Mesodermal cell (in vitro differentiated cells): Measurements from ENCODE around the gene TBL1X.

ENCODE experiments used
- H3K27ac ChIP-seq: 2 replicates; pipeline ENCODE4 v1.7.0; 2013; ENCODE audit warnings: mild to moderate bottlenecking, low read depth, low read length, moderate library complexity; ENCODE audit not compliant: severe bottlenecking
- H3K36me3 ChIP-seq: 2 replicates; pipeline ENCODE4 v1.7.1; 2013; ENCODE audit warnings: mild to moderate bottlenecking, low read length, moderate library complexity; ENCODE audit not compliant: control insufficient read depth, insufficient read depth
- H3K4me1 ChIP-seq: one replicate; pipeline ENCODE4 v1.7.1; 2013; ENCODE audit warnings: mild to moderate bottlenecking, low read length; ENCODE audit not compliant: insufficient read depth, control insufficient read depth, poor library complexity, severe bottlenecking
- H3K4me3 ChIP-seq: 2 replicates; pipeline ENCODE4 v1.7.0; 2013; ENCODE audit warnings: low read length, control low read depth, mild to moderate bottlenecking; ENCODE audit not compliant: insufficient read depth, poor library complexity, severe bottlenecking; ENCODE audit errors: extremely low read depth
- H3K9me3 ChIP-seq: 2 replicates; pipeline ENCODE4 v1.7.1; 2013; ENCODE audit warnings: mild to moderate bottlenecking, low read length, moderate library complexity; ENCODE audit not compliant: control insufficient read depth
- WGBS, 2 experiments: methylation state at CpG; one replicate each; pipeline ENCODE4 v1.1.5; 2013; ENCODE audit warnings: missing lambda C conversion rate in 2 of 2; ENCODE audit not compliant: insufficient coverage in 2 of 2; 5-methylcytosine and 5-hydroxymethylcytosine counted together

TBL1X gene

GRCh38 chrX:9643807-9644206, 178.9 kb downstream of the TBL1X start:
- H3K4me1 ChIP-seq = no peaks in the 10 kb centered on the region
- H3K36me3 ChIP-seq = no peaks in the 10 kb centered on the region
- no peaks in the 10 kb centered on the region for H3K9me3 ChIP-seq
- 90% methylated on average over 2 of the region's 4 CpGs; no CpG with 5 or more reads in 1 of the 2 experiments for WGBS, 2 experiments
- H3K4me3 ChIP-seq = no peak overlapping the region
- no peak overlapping the region for H3K27ac ChIP-seq

- H3K27ac ChIP-seq = no peak overlapping the region
- H3K4me3 ChIP-seq = no peak overlapping the region
- 93% methylated on average over 5 of the region's 6 CpGs; no CpG with 5 or more reads in 1 of the 2 experiments for WGBS, 2 experiments
- H3K4me1 ChIP-seq = no peaks in the 10 kb centered on the region
- H3K9me3 ChIP-seq = no peaks in the 10 kb centered on the region
- H3K36me3 ChIP-seq = no peaks in the 10 kb centered on the region
Observed at GRCh38 chrX:9644335-9644734, 179.5 kb downstream of the TBL1X start.

- Histone ChIP-seq H3K4me1 (no peaks in the 10 kb centered on the region), H3K36me3 (no peaks in the 10 kb centered on the region), H3K4me3 (no peak overlapping the region), H3K27ac (no peak overlapping the region), H3K9me3 (no peaks in the 10 kb centered on the region)
- 93% methylated on average over 6 of the region's 12 CpGs; no CpG with 5 or more reads in 1 of the 2 experiments for WGBS, 2 experiments
Observed at GRCh38 chrX:9646471-9647224, 181.8 kb downstream of the TBL1X start.

- H3K27ac ChIP-seq = no peak overlapping the region
- WGBS, 2 experiments = 92 to 100% methylated on average over 2 to 4 of the region's 7 CpGs
Observed at GRCh38 chrX:9647431-9647830, 182.6 kb downstream of the TBL1X start.

GRCh38 chrX:9650091-9650490, 185.2 kb downstream of the TBL1X start:
- WGBS, 2 experiments = 100% methylated on average over 2 of the region's 3 CpGs; no CpG with 5 or more reads in 1 of the 2 experiments
- H3K36me3 ChIP-seq = peaks cover 9% of the 10 kb centered on the region
- H3K4me3 ChIP-seq = no peak overlapping the region
- no peak overlapping the region for H3K27ac ChIP-seq
- H3K9me3 ChIP-seq = no peaks in the 10 kb centered on the region
- H3K4me1 ChIP-seq = no peaks in the 10 kb centered on the region

More at GRCh38 chrX:9647431-9647830, 182.6 kb downstream of the TBL1X start:
- H3K36me3 ChIP-seq = no peaks in the 10 kb centered on the region
- H3K4me3 ChIP-seq = no peak overlapping the region
- H3K4me1 ChIP-seq = no peaks in the 10 kb centered on the region
- H3K9me3 ChIP-seq = no peaks in the 10 kb centered on the region

GRCh38 chrX:9651737-9652136, 186.9 kb downstream of the TBL1X start:
- Histone ChIP-seq H3K36me3 (peaks cover 14% of the 10 kb centered on the region), H3K4me3 (no peak overlapping the region), H3K27ac (no peak overlapping the region), H3K9me3 (no peaks in the 10 kb centered on the region), H3K4me1 (no peaks in the 10 kb centered on the region)
- WGBS, 2 experiments = 100% methylated on average over 1 of the region's 9 CpGs; no CpG with 5 or more reads in 1 of the 2 experiments

GRCh38 chrX:9654929-9655328, 190.1 kb downstream of the TBL1X start:
- 100% methylated on average over 1 of the region's 13 CpGs; no CpG with 5 or more reads in 1 of the 2 experiments for WGBS, 2 experiments
- no peak overlapping the region for H3K27ac ChIP-seq
- H3K4me3 ChIP-seq = no peak overlapping the region
- no peaks in the 10 kb centered on the region for H3K9me3 ChIP-seq
- H3K4me1 ChIP-seq = no peaks in the 10 kb centered on the region
- H3K36me3 ChIP-seq = peaks cover 21% of the 10 kb centered on the region

- 100% methylated on average over 4 of the region's 6 CpGs; no CpG with 5 or more reads in 1 of the 2 experiments for WGBS, 2 experiments
- peaks cover 31% of the 10 kb centered on the region for H3K36me3 ChIP-seq
- no peak overlapping the region for H3K27ac ChIP-seq
- H3K4me3 ChIP-seq = no peak overlapping the region
- no peaks in the 10 kb centered on the region for H3K9me3 ChIP-seq
- H3K4me1 ChIP-seq = no peaks in the 10 kb centered on the region
Observed at GRCh38 chrX:9656277-9656676, 191.4 kb downstream of the TBL1X start.

GRCh38 chrX:9656871-9657270, 192.0 kb downstream of the TBL1X start:
- no peaks in the 10 kb centered on the region for H3K9me3 ChIP-seq
- no peak overlapping the region for H3K4me3 ChIP-seq
- no peak overlapping the region for H3K27ac ChIP-seq
- no peaks in the 10 kb centered on the region for H3K4me1 ChIP-seq
- 0% methylated on average over 1 of the region's 3 CpGs; no CpG with 5 or more reads in 1 of the 2 experiments for WGBS, 2 experiments
- H3K36me3 ChIP-seq = peaks cover 34% of the 10 kb centered on the region

- no peaks in the 10 kb centered on the region for H3K9me3 ChIP-seq
- H3K4me3 ChIP-seq = no peak overlapping the region
- WGBS, 2 experiments = 100% methylated on average over 1 of the region's 6 CpGs; no CpG with 5 or more reads in 1 of the 2 experiments
- no peak overlapping the region for H3K27ac ChIP-seq
- peaks cover 36% of the 10 kb centered on the region for H3K36me3 ChIP-seq
- H3K4me1 ChIP-seq = no peaks in the 10 kb centered on the region
Observed at GRCh38 chrX:9657590-9658256, 192.9 kb downstream of the TBL1X start.
